Trophoblast cell (in vitro differentiated cells and primary cell): ENCODE measurements around the gene C2CD2L.
A peak's percentile ranks its signal among the peaks of the same experiment; 100 is the strongest.

Source experiments
- DNase-seq, 2 donors: peaks; one replicate each; pipeline ENCODE4 v3.0.0-alpha.2; 2016
- H2AFZ ChIP-seq: 2 replicates; pipeline ENCODE4 v1.6.1; 2013; ENCODE audit warnings: low read length, moderate library complexity, mild to moderate bottlenecking; ENCODE audit not compliant: insufficient read depth, poor library complexity
- H2AK5ac ChIP-seq: 2 replicates; pipeline ENCODE4 v1.6.1; 2013; ENCODE audit warnings: mild to moderate bottlenecking, low read length
- H2BK120ac ChIP-seq: 2 replicates; pipeline ENCODE4 v1.6.1; 2013; ENCODE audit warnings: low read length, mild to moderate bottlenecking, moderate library complexity; ENCODE audit not compliant: insufficient read depth, poor library complexity
- H2BK12ac ChIP-seq: 2 replicates; pipeline ENCODE4 v1.6.1; 2013; ENCODE audit warnings: mild to moderate bottlenecking, low read length, moderate library complexity
- H2BK5ac ChIP-seq: 2 replicates; pipeline ENCODE4 v1.6.1; 2013; ENCODE audit warnings: low read length, low read depth, moderate library complexity, mild to moderate bottlenecking; ENCODE audit not compliant: poor library complexity
- H3K14ac ChIP-seq: 2 replicates; pipeline ENCODE4 v1.6.1; 2013; ENCODE audit warnings: mild to moderate bottlenecking, low read length
- H3K18ac ChIP-seq: 2 replicates; pipeline ENCODE4 v1.6.1; 2013; ENCODE audit warnings: mild to moderate bottlenecking, low read length
- H3K23ac ChIP-seq: 2 replicates; pipeline ENCODE4 v1.6.1; 2013; ENCODE audit warnings: low read length
- H3K27ac ChIP-seq: 2 replicates; pipeline ENCODE4 v1.5.1; 2013; ENCODE audit warnings: low read depth, mild to moderate bottlenecking, inconsistent platforms, low read length, moderate library complexity
- H3K27me3 ChIP-seq: 2 replicates; pipeline ENCODE4 v1.6.1; 2013; ENCODE audit warnings: inconsistent platforms, mild to moderate bottlenecking, low read length, moderate library complexity; ENCODE audit not compliant: insufficient read depth
- H3K36me3 ChIP-seq, 2 experiments: 1 replicate in 1 of 2; 2 replicates in 1 of 2; pipeline ENCODE4 v1.6.1; 2013; ENCODE audit warnings: low read length in 2 of 2, mild to moderate bottlenecking in 2 of 2, moderate library complexity in 1 of 2; ENCODE audit not compliant: insufficient read depth in 2 of 2, control insufficient read depth in 1 of 2
- H3K4ac ChIP-seq: 2 replicates; pipeline ENCODE4 v1.6.1; 2013; ENCODE audit warnings: low read depth, mild to moderate bottlenecking, low read length, moderate library complexity
- H3K4me1 ChIP-seq, 2 experiments: 1 replicate in 1 of 2; 2 replicates in 1 of 2; pipeline ENCODE4 v1.6.1; 2013; ENCODE audit warnings: low read length in 2 of 2, mild to moderate bottlenecking in 2 of 2, moderate library complexity in 1 of 2; ENCODE audit not compliant: insufficient read depth in 2 of 2, control insufficient read depth in 1 of 2
- H3K4me2 ChIP-seq: 2 replicates; pipeline ENCODE4 v1.6.1; 2013; ENCODE audit warnings: inconsistent platforms, mild to moderate bottlenecking, low read length, moderate library complexity
- H3K4me3 ChIP-seq: 2 replicates; pipeline ENCODE4 v1.5.1; 2013; ENCODE audit warnings: mild to moderate bottlenecking, low read depth, low read length, inconsistent platforms
- H3K79me1 ChIP-seq: one replicate; pipeline ENCODE4 v1.6.1; 2013; ENCODE audit warnings: low read length
- H3K79me2 ChIP-seq: 2 replicates; pipeline ENCODE4 v1.6.1; 2013; ENCODE audit warnings: low read length, mild to moderate bottlenecking; ENCODE audit not compliant: control insufficient read depth, insufficient read depth, poor library complexity
- H3K9ac ChIP-seq: 2 replicates; pipeline ENCODE4 v1.6.1; 2013; ENCODE audit warnings: mild to moderate bottlenecking, low read length
- H3K9me3 ChIP-seq: 2 replicates; pipeline ENCODE4 v1.6.1; 2013; ENCODE audit warnings: low read depth, mild to moderate bottlenecking, control low read depth, inconsistent platforms, low read length; ENCODE audit not compliant: insufficient read depth
- H4K12ac ChIP-seq: 2 replicates; pipeline ENCODE4 v1.6.1; 2013; ENCODE audit warnings: low read depth, mild to moderate bottlenecking, low read length, moderate library complexity
- H4K8ac ChIP-seq: 2 replicates; pipeline ENCODE4 v1.6.1; 2013; ENCODE audit warnings: low read depth, mild to moderate bottlenecking, low read length, moderate library complexity
- H4K91ac ChIP-seq: one replicate; pipeline ENCODE4 v1.6.1; 2013; ENCODE audit warnings: low read depth, mild to moderate bottlenecking, low read length, moderate library complexity
- WGBS: extraction: QIAGEN DNeasy Blood & Tissue Kit; methylation state at CpG from one replicate; pipeline ENCODE4 v1.1.7; 2013; ENCODE audit warnings: missing lambda C conversion rate; ENCODE audit not compliant: insufficient read length, insufficient coverage; ENCODE audit errors: extremely low coverage; 5-methylcytosine and 5-hydroxymethylcytosine counted together

The C2CD2L gene

GRCh38 chr11:119107538-119108145, 498 bp downstream of the C2CD2L start:
- Histone ChIP-seq H3K18ac (peak overlapping the region; percentile 52), H3K27me3 (no peaks in the 10 kb centered on the region), H3K79me1 (peaks cover 4% of the 10 kb centered on the region), H2BK120ac (no peak overlapping the region), H2BK5ac (no peak overlapping the region), H4K91ac (no peak overlapping the region), H4K12ac (peak overlapping the region; percentile 49), H3K4me3 (peak overlapping the region; percentile 81), H3K4me1 (peaks cover 17 to 18% of the 10 kb centered on the region in 2 experiments), H3K79me2 (peaks cover 2% of the 10 kb centered on the region), H3K27ac (no peak overlapping the region), H3K4me2 (peak overlapping the region; percentile 97), H2AFZ (peak overlapping the region; percentile 81), H3K9me3 (peaks cover 1% of the 10 kb centered on the region), H4K8ac (peak overlapping the region; percentile 58), H3K36me3 (peaks cover 1 to 11% of the 10 kb centered on the region in 2 experiments), H3K9ac (peak overlapping the region; percentile 68), H3K4ac (peak overlapping the region; percentile 8), H2AK5ac (no peak overlapping the region), H3K14ac (peak overlapping the region; percentile 54), H3K23ac (no peak overlapping the region), H2BK12ac (no peak overlapping the region)
- no CpG with 5 or more reads among the region's 65 CpGs for WGBS
- peak in 1 of 2 donors; percentile 41 for DNase-seq

GRCh38 chr11:119108146-119108856, 1.2 kb downstream of the C2CD2L start:
- no peak overlapping the region for H4K12ac ChIP-seq
- no peak overlapping the region for H4K91ac ChIP-seq
- peaks cover 1% of the 10 kb centered on the region for H3K9me3 ChIP-seq
- H3K4ac ChIP-seq, result no peak overlapping the region
- H3K14ac ChIP-seq, result no peak overlapping the region
- no peak overlapping the region for H2BK120ac ChIP-seq
- no peak overlapping the region for H3K18ac ChIP-seq
- no peak overlapping the region for H2BK12ac ChIP-seq
- peaks cover 1 to 12% of the 10 kb centered on the region in 2 experiments for H3K36me3 ChIP-seq
- peaks cover 4% of the 10 kb centered on the region for H3K79me1 ChIP-seq
- no peak overlapping the region for H2BK5ac ChIP-seq
- peak overlapping the region; percentile 81 for H3K4me3 ChIP-seq
- no peak overlapping the region for H3K27ac ChIP-seq
- no peak overlapping the region for H4K8ac ChIP-seq
- WGBS, result no CpG with 5 or more reads among the region's 8 CpGs
- H2AK5ac ChIP-seq, result no peak overlapping the region
- peaks cover 2% of the 10 kb centered on the region for H3K79me2 ChIP-seq
- no peak overlapping the region for H3K23ac ChIP-seq
- no peaks in the 10 kb centered on the region for H3K27me3 ChIP-seq
- H2AFZ ChIP-seq, result no peak overlapping the region
- no peak overlapping the region for H3K9ac ChIP-seq
- H3K4me1 ChIP-seq, result peaks cover 14 to 16% of the 10 kb centered on the region in 2 experiments
- peak; percentile 53 to 80 for DNase-seq
- peak overlapping the region; percentile 97 for H3K4me2 ChIP-seq

DNA sequence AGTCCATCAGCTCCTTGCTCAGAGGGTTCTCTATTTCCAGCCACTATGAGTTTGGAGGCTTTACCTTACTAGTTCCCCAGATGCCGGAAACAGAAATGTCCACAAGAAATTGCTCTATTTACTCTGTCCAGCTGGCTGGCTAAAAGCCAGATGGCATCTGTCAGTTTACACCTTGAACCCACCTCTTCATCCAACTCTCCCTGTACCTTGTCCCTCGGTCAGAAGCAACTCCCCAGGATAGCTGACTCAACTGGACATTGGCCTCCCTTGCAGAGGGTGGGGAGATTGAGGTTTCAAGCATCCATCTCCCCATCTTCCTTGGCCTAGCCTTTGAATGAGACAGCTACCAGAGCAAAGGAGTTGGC, 1.7 kb downstream of the C2CD2L start:
- Histone ChIP-seq H4K91ac (no peak overlapping the region), H2BK5ac (no peak overlapping the region), H3K36me3 (peaks cover 5 to 15% of the 10 kb centered on the region in 2 experiments), H3K4me2 (no peak overlapping the region), H3K9me3 (peaks cover 1% of the 10 kb centered on the region), H3K4ac (no peak overlapping the region), H3K23ac (no peak overlapping the region), H3K18ac (no peak overlapping the region), H3K9ac (no peak overlapping the region), H3K79me1 (peaks cover 4% of the 10 kb centered on the region), H2AFZ (no peak overlapping the region), H2BK120ac (no peak overlapping the region), H4K12ac (no peak overlapping the region), H3K4me3 (no peak overlapping the region), H3K14ac (no peak overlapping the region), H3K27ac (no peak overlapping the region), H2AK5ac (no peak overlapping the region), H4K8ac (no peak overlapping the region), H3K27me3 (no peaks in the 10 kb centered on the region), H3K4me1 (peaks cover 14 to 16% of the 10 kb centered on the region in 2 experiments), H2BK12ac (no peak overlapping the region), H3K79me2 (peaks cover 2% of the 10 kb centered on the region)
- DNase-seq, result no peak
- no CpG with 5 or more reads among the region's 2 CpGs for WGBS

- no peak overlapping the region for H4K8ac ChIP-seq
- no CpG with 5 or more reads among the region's 3 CpGs for WGBS
- H3K9ac ChIP-seq, result no peak overlapping the region
- H3K23ac ChIP-seq, result no peak overlapping the region
- H3K79me1 ChIP-seq, result peaks cover 4% of the 10 kb centered on the region
- H2BK5ac ChIP-seq, result no peak overlapping the region
- peaks cover 14 to 16% of the 10 kb centered on the region in 2 experiments for H3K4me1 ChIP-seq
- no peak overlapping the region for H2BK12ac ChIP-seq
- H3K4me2 ChIP-seq, result no peak overlapping the region
- H2AFZ ChIP-seq, result no peak overlapping the region
- H3K14ac ChIP-seq, result no peak overlapping the region
- H2AK5ac ChIP-seq, result no peak overlapping the region
- H2BK120ac ChIP-seq, result no peak overlapping the region
- no peak overlapping the region for H3K27ac ChIP-seq
- H3K18ac ChIP-seq, result no peak overlapping the region
- H4K12ac ChIP-seq, result no peak overlapping the region
- H3K79me2 ChIP-seq, result peaks cover 2% of the 10 kb centered on the region
- H4K91ac ChIP-seq, result no peak overlapping the region
- H3K9me3 ChIP-seq, result peaks cover 1% of the 10 kb centered on the region
- H3K36me3 ChIP-seq, result peaks cover 10 to 20% of the 10 kb centered on the region in 2 experiments
- no peaks in the 10 kb centered on the region for H3K27me3 ChIP-seq
- H3K4me3 ChIP-seq, result no peak overlapping the region
- DNase-seq, result no peak
- no peak overlapping the region for H3K4ac ChIP-seq
Measured at GRCh38 chr11:119109843-119110242, 2.7 kb downstream of the C2CD2L start.
